CD4-positive, alpha-beta T cell treated with Interleukin-10 for 1 hour (primary cell): Measurements from ENCODE around the gene GPR18.

ENCODE experiments used
- DNase-seq: peaks from one replicate; pipeline ENCODE4 v3.0.0-alpha.2; 2020

GPR18 gene

GRCh38 chr13:99258210-99258860, at the start of gene GPR18:
GPR18 (minus strand) TSS chr13:99258379; CDS start chr13:99255872, 2,507 bp downstream.
- peak; percentile 67 for DNase-seq

GRCh38 chr13:99307648-99308339, 49.6 kb upstream of the GPR18 start:
- DNase-seq = no peak

GRCh38 chr13:99307247-99307646, 49.1 kb upstream of the GPR18 start, which contains the start of gene GPR183:
GPR183 (minus strand) TSS chr13:99307399; CDS start chr13:99296145, 11,254 bp downstream.
- peak; percentile 84 for DNase-seq

- DNase-seq = no peak
These were observed 47.4 kb upstream of the GPR18 start for GRCh38 chr13:99305566-99305965.

GRCh38 chr13:99305158-99305557, 47.0 kb upstream of the GPR18 start:
- no peak for DNase-seq

- DNase-seq = no peak
These were observed 46.4 kb upstream of the GPR18 start for GRCh38 chr13:99304541-99304940.

GRCh38 chr13:99303863-99304521, 45.8 kb upstream of the GPR18 start:
- peak; percentile 69 for DNase-seq

- no peak for DNase-seq
These were observed 44.7 kb upstream of the GPR18 start for GRCh38 chr13:99302637-99303505.

GRCh38 chr13:99301913-99302636, 43.9 kb upstream of the GPR18 start:
- no peak for DNase-seq

- DNase-seq = no peak
These were observed 43.1 kb upstream of the GPR18 start for GRCh38 chr13:99301056-99301838.

- DNase-seq = no peak
These were observed 41.8 kb upstream of the GPR18 start for GRCh38 chr13:99299920-99300341.

GRCh38 chr13:99299256-99299919, 41.2 kb upstream of the GPR18 start:
- no peak for DNase-seq

- no peak for DNase-seq
These were observed 39.9 kb upstream of the GPR18 start for GRCh38 chr13:99298056-99298455.

- DNase-seq = no peak
These were observed 39.2 kb upstream of the GPR18 start for GRCh38 chr13:99297331-99297730.

- peak; percentile 69 for DNase-seq
These were observed 38.2 kb upstream of the GPR18 start for GRCh38 chr13:99296398-99296797.

- DNase-seq = no peak
These were observed 37.5 kb upstream of the GPR18 start for GRCh38 chr13:99295488-99296252.

- no peak for DNase-seq
These were observed 36.8 kb upstream of the GPR18 start for GRCh38 chr13:99294958-99295357.

- no peak for DNase-seq
These were observed 36.0 kb upstream of the GPR18 start for GRCh38 chr13:99294198-99294597.

GRCh38 chr13:99293178-99293577, 35.0 kb upstream of the GPR18 start:
- no peak for DNase-seq

GRCh38 chr13:99290894-99291293, 32.7 kb upstream of the GPR18 start:
- DNase-seq = no peak
